ENCODE data around the gene FAM107B.

- TF ChIP-seq CTCF (IDR thresholded peaks at IDR 0.05) (no peak), POLR2A (IDR thresholded peaks at IDR 0.05) (no peak)
These were observed 242.0 kb downstream of the FAM107B start for GRCh38 chr10:14532473-14533251.

Measured in thyroid gland (tissue), 4 donors.